Measurements from ENCODE around the gene VSX1.

Gene VSX1

GRCh38 chr20:25064561-25065071, 17.3 kb downstream of the VSX1 start:
- no peak for DNase-seq

- no peak for DNase-seq
Measured at GRCh38 chr20:25063981-25064380, 18.0 kb downstream of the VSX1 start.

- DNase-seq, result no peak
Measured at GRCh38 chr20:25063546-25063945, 18.4 kb downstream of the VSX1 start.

- DNase-seq, result no peak
Measured at GRCh38 chr20:25062841-25063240, 19.1 kb downstream of the VSX1 start.

GRCh38 chr20:25061821-25062530, 20.0 kb downstream of the VSX1 start:
- DNase-seq, result no peak

- no peak for DNase-seq
Measured at GRCh38 chr20:25061103-25061799, 20.7 kb downstream of the VSX1 start.

- DNase-seq, result no peak
Measured at GRCh38 chr20:25059866-25060465, 22.0 kb downstream of the VSX1 start.

GRCh38 chr20:25058847-25059810, 22.8 kb downstream of the VSX1 start:
- no peak for DNase-seq

- DNase-seq, result no peak
Measured at GRCh38 chr20:25058051-25058846, 23.7 kb downstream of the VSX1 start, which contains the start of gene ACSS1. TSS of gene ACSS1 (minus strand) at chr20:25058139. CDS start at chr20:25058102, 37 bp downstream.

- no peak for DNase-seq
Measured at GRCh38 chr20:25057234-25058050, 24.5 kb downstream of the VSX1 start.

GRCh38 chr20:25056690-25057233, 25.2 kb downstream of the VSX1 start:
- DNase-seq, result no peak

GRCh38 chr20:25055711-25056495, 26.0 kb downstream of the VSX1 start:
- no peak for DNase-seq

- DNase-seq, result no peak
Measured at GRCh38 chr20:25054995-25055629, 26.8 kb downstream of the VSX1 start.

GRCh38 chr20:25054096-25054820, 27.7 kb downstream of the VSX1 start:
- no peak for DNase-seq

GRCh38 chr20:25053255-25054031, 28.5 kb downstream of the VSX1 start:
- DNase-seq, result no peak

GRCh38 chr20:25052255-25053194, 29.4 kb downstream of the VSX1 start:
- DNase-seq, result no peak

Measured in NCI-H2107 (cell line).